ENCODE results near the gene NAPB. TPM values are rescaled to one million over a fixed set of nuclear protein-coding genes. Genes with fewer than 3 reads are reported as not detected.

NAPB gene
- total RNA-seq, 4 donors from 2014 or later, result 4.0 to 20.5 (median 12.0) TPM

- Histone ChIP-seq H3K4me1 (no peaks in the 10 kb centered on the region), H3K36me3 (no peaks in the 10 kb centered on the region), H3K27me3 (no peaks in the 10 kb centered on the region), H3K27ac (no peak overlapping the region), H3K9me3 (no peaks in the 10 kb centered on the region), H3K4me3 (no peak overlapping the region)
- WGBS, 2 donors (ENCODE audit: low coverage in 1 of 2), result 63 to 65% methylated on average over 1 to 2 of the region's 2 CpGs
- in situ Hi-C loops (cut with MboI; ENCODE audit: low pct_ligation_motif_present in 1 of 4, low pct_unique_long_range_greater_than_20kb in 1 of 4, low sequenced_read_pairs in 3 of 4), result loop anchor here in 3 of 4 donors (5.0 to 25.0 kb wide), 4 partner anchors 271 to 649 kb away; partner anchors contain the start of gene CST9 (in 1 of the 3)
- TF ChIP-seq POLR2A (IDR thresholded peaks at IDR 0.05) (no peak), CTCF (IDR thresholded peaks at IDR 0.05) (no peak), POLR2AphosphoS5 (IDR thresholded peaks at IDR 0.05) (no peak), EP300 (IDR thresholded peaks at IDR 0.05; ENCODE audit: low read depth) (no peak)
- DNase-seq, result no peak
- intact Hi-C loops (cut with DNase I; ENCODE audit: low total_unique reads), result no loop called here
These were observed 80.2 kb downstream of the NAPB start for GRCh38 chr20:23341073-23341472.

- in situ Hi-C loops (cut with MboI; ENCODE audit: low pct_ligation_motif_present in 1 of 4, low pct_unique_long_range_greater_than_20kb in 1 of 4, low sequenced_read_pairs in 3 of 4) (loop anchor here in 3 of 4 donors (5.0 to 25.0 kb wide), 4 partner anchors 272 to 648 kb away; partner anchors contain the start of gene CST9 (in 1 of the 3)), intact Hi-C loops (cut with DNase I; ENCODE audit: low total_unique reads) (no loop called here)
- no peak for TF ChIP-seq POLR2A (IDR thresholded peaks at IDR 0.05)
- peak in 4 of 5 experiments; percentile 39 to 50 (median 43) for TF ChIP-seq CTCF (IDR thresholded peaks at IDR 0.05)
- Histone ChIP-seq H3K27ac (no peak overlapping the region), H3K4me3 (no peak overlapping the region), H3K9me3 (no peaks in the 10 kb centered on the region), H3K27me3 (no peaks in the 10 kb centered on the region), H3K36me3 (no peaks in the 10 kb centered on the region), H3K4me1 (no peaks in the 10 kb centered on the region)
- DNase-seq, result peak; percentile 45
- WGBS, 2 donors (ENCODE audit: low coverage in 1 of 2), result 48 to 66% methylated on average over 6 to 8 of the region's 9 CpGs
These were observed 80.8 kb downstream of the NAPB start for GRCh38 chr20:23340524-23340923.

- Histone ChIP-seq H3K4me1 (no peaks in the 10 kb centered on the region), H3K27ac (no peak overlapping the region), H3K27me3 (no peaks in the 10 kb centered on the region), H3K9me3 (no peaks in the 10 kb centered on the region), H3K4me3 (no peak overlapping the region), H3K36me3 (no peaks in the 10 kb centered on the region)
- intact Hi-C loops (cut with DNase I; ENCODE audit: low total_unique reads), result loop anchor here (10.0 kb wide), 1 partner anchor 655 kb away; no protein-coding TSS in a partner anchor
- DNase-seq, result no peak
- WGBS, 2 donors (ENCODE audit: low coverage in 1 of 2), result 86% methylated on average over 13 of the region's 13 CpGs; no CpG with 5 or more reads in 1 of the 2 donors
- in situ Hi-C loops (cut with MboI; ENCODE audit: low pct_ligation_motif_present in 1 of 4, low pct_unique_long_range_greater_than_20kb in 1 of 4, low sequenced_read_pairs in 3 of 4), result loop anchor here (5.0 to 25.0 kb wide), 4 partner anchors 272 to 648 kb away; partner anchors contain the start of gene CST9 (in 1 of the 4)
- TF ChIP-seq EP300 (IDR thresholded peaks at IDR 0.05; ENCODE audit: low read depth), result no peak
- no peak for TF ChIP-seq POLR2A (IDR thresholded peaks at IDR 0.05)
- TF ChIP-seq CTCF (IDR thresholded peaks at IDR 0.05), result no peak
These were observed 81.3 kb downstream of the NAPB start for GRCh38 chr20:23339986-23340385.

- H3K9me3 ChIP-seq, result no peaks in the 10 kb centered on the region
- in situ Hi-C loops (cut with MboI; ENCODE audit: low pct_ligation_motif_present in 1 of 4, low pct_unique_long_range_greater_than_20kb in 1 of 4, low sequenced_read_pairs in 3 of 4) (loop anchor here in 2 of 4 donors (10.0 to 25.0 kb wide), 3 partner anchors 275 to 643 kb away; partner anchors contain the start of gene CST9 (in 1 of the 2)), intact Hi-C loops (cut with DNase I; ENCODE audit: low total_unique reads) (loop anchor here (10.0 kb wide), 1 partner anchor 653 kb away; no protein-coding TSS in a partner anchor)
- no peak for DNase-seq
- no peak overlapping the region for H3K4me3 ChIP-seq
- H3K36me3 ChIP-seq, result no peaks in the 10 kb centered on the region
- no peaks in the 10 kb centered on the region for H3K27me3 ChIP-seq
- no peak overlapping the region for H3K27ac ChIP-seq
- no peak for TF ChIP-seq EP300 (IDR thresholded peaks at IDR 0.05; ENCODE audit: low read depth)
- TF ChIP-seq POLR2A (IDR thresholded peaks at IDR 0.05), result no peak
- TF ChIP-seq POLR2AphosphoS5 (IDR thresholded peaks at IDR 0.05), result no peak
- TF ChIP-seq CTCF (IDR thresholded peaks at IDR 0.05), result no peak
- H3K4me1 ChIP-seq, result no peaks in the 10 kb centered on the region
These were observed 84.0 kb downstream of the NAPB start for GRCh38 chr20:23337312-23337711.

Measured in transverse colon (tissue), 4 donors.